GM18951 (cell line): Measurements from ENCODE around the gene PGM1.
"Not testable (repeated sequence)": the region's sequence is repeated elsewhere in the genome, so short reads cannot be mapped to it uniquely, and the experiment has no call there.

Source experiments
- POLR2A ChIP-seq: IDR thresholded peaks from 4 replicates; pipeline ENCODE4 v1.6.1; 2011; ENCODE audit warnings: mild to moderate bottlenecking; ENCODE audit not compliant: insufficient read length, insufficient read depth; ENCODE audit errors: extremely low read depth
- in situ Hi-C: fragments of 300-500 bp; cut with MboI; formaldehyde crosslinking; loops from one replicate; pipeline ENCODE4 v1.12.0; 2022; ENCODE audit warnings: low sequenced_read_pairs, mixed read lengths, inconsistent platforms; ENCODE audit not compliant: unreplicated experiment

The PGM1 gene

GRCh38 chr1:63593303-63593885 lies at the start of gene PGM1:
Gene PGM1, plus strand, starts transcription at chr1:63593411. Its CDS starts 78 bp downstream, at chr1:63593489.
- peak; percentile 62 for TF ChIP-seq POLR2A
- in situ Hi-C loops, result no loop called here

- in situ Hi-C loops, result no loop called here
- TF ChIP-seq POLR2A, result no peak
Measured at GRCh38 chr1:63545780-63546179, 47.4 kb upstream of the PGM1 start.

- in situ Hi-C loops, result no loop called here
Measured at GRCh38 chr1:63547621-63548294, 45.5 kb upstream of the PGM1 start.

GRCh38 chr1:63548303-63548702 lies 44.9 kb upstream of the PGM1 start:
- in situ Hi-C loops, result no loop called here
- no peak for TF ChIP-seq POLR2A

More at GRCh38 chr1:63547621-63548294, 45.5 kb upstream of the PGM1 start:
- no peak for TF ChIP-seq POLR2A

- in situ Hi-C loops, result no loop called here
Measured at GRCh38 chr1:63548877-63549276, 44.3 kb upstream of the PGM1 start.

GRCh38 chr1:63555480-63555879 lies 37.7 kb upstream of the PGM1 start:
- no peak for TF ChIP-seq POLR2A
- in situ Hi-C loops, result no loop called here

More at GRCh38 chr1:63548877-63549276, 44.3 kb upstream of the PGM1 start:
- TF ChIP-seq POLR2A, result no peak

- in situ Hi-C loops, result no loop called here
- TF ChIP-seq POLR2A, result no peak
Measured at GRCh38 chr1:63557365-63557987, 35.7 kb upstream of the PGM1 start.

- no peak for TF ChIP-seq POLR2A
- in situ Hi-C loops, result no loop called here
Measured at GRCh38 chr1:63559357-63559756, 33.9 kb upstream of the PGM1 start.

GRCh38 chr1:63563745-63564144 lies 29.5 kb upstream of the PGM1 start:
- in situ Hi-C loops, result no loop called here
- no peak for TF ChIP-seq POLR2A

- in situ Hi-C loops, result no loop called here
- TF ChIP-seq POLR2A, result no peak
Measured at GRCh38 chr1:63569068-63569467, 24.1 kb upstream of the PGM1 start.

- no peak for TF ChIP-seq POLR2A
- in situ Hi-C loops, result no loop called here
Measured at GRCh38 chr1:63569640-63570316, 23.4 kb upstream of the PGM1 start.

- in situ Hi-C loops, result not testable (repeated sequence)
Measured at GRCh38 chr1:63572686-63573085, 20.5 kb upstream of the PGM1 start.

- in situ Hi-C loops, result not testable (repeated sequence)
Measured at GRCh38 chr1:63574203-63574796, 18.9 kb upstream of the PGM1 start.

GRCh38 chr1:63575340-63575826 lies 17.8 kb upstream of the PGM1 start:
- TF ChIP-seq POLR2A, result no peak
- in situ Hi-C loops, result no loop called here

GRCh38 chr1:63586326-63586725 lies 6.9 kb upstream of the PGM1 start:
- in situ Hi-C loops, result not testable (repeated sequence)
